Right renal pelvis (tissue), 4 donors: ENCODE measurements around the gene FGF14. TPM values are rescaled to one million over a fixed set of nuclear protein-coding genes. Genes with fewer than 3 reads are reported as not detected.
"Not testable (repeated sequence)": the region's sequence is repeated elsewhere in the genome, so short reads cannot be mapped to it uniquely, and the experiment has no call there.

Experiments used
- DNase-seq, 4 donors: peaks; one replicate each; pipeline ENCODE4 v3.0.0-alpha.2; 2013; ENCODE audit warnings: low read depth in 4 of 4, low spot score in 3 of 4, missing footprints in 1 of 4
- polyA plus RNA-seq, 4 donors: library from polyadenylated mRNA; unstranded; fragments of 120-200 nt; gene quantifications; one replicate each; pipeline ENCODE4 v1.2.1, GENCODE V29; 2013; ENCODE audit not compliant: insufficient read length in 4 of 4

FGF14 gene
- polyA plus RNA-seq, 4 donors, result 0.47 to 1.3 (median 1.0) TPM

DNA sequence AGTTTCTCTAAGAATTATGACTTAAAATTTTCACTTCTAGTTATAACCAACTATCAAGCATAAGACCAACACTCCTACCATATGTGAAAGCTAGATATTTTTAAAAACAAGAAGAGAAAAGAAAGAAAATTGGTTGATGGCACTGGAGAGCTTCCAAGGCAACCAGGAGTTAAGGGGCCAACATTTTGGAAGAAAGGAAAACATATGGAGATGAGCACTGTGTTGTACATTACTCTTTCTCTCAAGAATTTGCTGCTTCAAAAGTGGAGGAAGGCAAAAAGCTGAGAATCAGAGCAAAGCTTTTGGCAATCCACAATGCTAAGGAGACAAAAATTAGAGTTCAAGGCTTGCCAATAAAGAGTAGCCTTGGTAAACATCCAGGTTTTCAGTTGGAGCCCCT is 503.2 kb downstream of the FGF14 start:
- no peak for DNase-seq

- DNase-seq, result no peak
Observed at GRCh38 chr13:101896541-101896940, 505.3 kb downstream of the FGF14 start.

- no peak for DNase-seq
Observed at GRCh38 chr13:101893021-101893420, 508.8 kb downstream of the FGF14 start.

- no peak for DNase-seq
Observed at GRCh38 chr13:101892296-101892695, 509.6 kb downstream of the FGF14 start.

GRCh38 chr13:101881593-101881992 is 520.3 kb downstream of the FGF14 start:
- no peak for DNase-seq

DNA sequence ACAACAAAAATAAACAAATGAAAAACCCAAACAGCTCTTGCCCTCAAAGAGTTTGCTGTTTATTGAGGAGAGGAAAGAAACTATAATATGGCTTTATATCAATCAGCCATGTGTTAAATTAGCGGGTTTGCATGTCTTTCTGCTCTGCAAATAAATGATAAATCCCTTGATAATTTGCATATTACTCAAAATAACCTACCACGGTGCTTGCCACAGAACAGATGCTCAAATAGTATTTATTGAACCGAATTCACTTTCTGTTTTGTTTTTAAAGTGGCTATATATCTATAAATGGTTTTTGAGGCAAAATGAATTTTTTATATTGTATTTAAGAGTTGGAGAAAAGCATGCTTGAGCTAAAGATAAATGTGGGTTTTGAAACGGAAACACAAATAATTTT is 521.3 kb downstream of the FGF14 start:
- DNase-seq, result no peak

DNA sequence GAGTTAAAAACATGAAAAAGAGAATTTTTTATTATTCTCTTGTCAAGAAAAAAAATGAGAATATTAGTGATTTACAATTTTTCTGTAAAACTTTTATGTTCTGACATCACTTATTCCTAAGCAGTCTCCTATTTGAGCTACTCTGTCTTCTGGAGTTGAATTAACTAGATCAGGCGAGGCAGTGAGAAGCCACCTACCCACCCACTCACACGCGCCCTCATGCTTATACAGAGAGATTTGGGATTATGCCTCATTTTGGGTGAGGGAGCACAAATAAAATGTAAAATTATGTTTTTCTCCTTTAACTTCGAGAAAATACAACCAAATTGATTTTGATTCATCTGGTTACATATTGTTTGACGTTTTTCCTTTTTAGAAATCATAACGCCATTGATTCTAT is 524.9 kb downstream of the FGF14 start:
- no peak for DNase-seq

DNA sequence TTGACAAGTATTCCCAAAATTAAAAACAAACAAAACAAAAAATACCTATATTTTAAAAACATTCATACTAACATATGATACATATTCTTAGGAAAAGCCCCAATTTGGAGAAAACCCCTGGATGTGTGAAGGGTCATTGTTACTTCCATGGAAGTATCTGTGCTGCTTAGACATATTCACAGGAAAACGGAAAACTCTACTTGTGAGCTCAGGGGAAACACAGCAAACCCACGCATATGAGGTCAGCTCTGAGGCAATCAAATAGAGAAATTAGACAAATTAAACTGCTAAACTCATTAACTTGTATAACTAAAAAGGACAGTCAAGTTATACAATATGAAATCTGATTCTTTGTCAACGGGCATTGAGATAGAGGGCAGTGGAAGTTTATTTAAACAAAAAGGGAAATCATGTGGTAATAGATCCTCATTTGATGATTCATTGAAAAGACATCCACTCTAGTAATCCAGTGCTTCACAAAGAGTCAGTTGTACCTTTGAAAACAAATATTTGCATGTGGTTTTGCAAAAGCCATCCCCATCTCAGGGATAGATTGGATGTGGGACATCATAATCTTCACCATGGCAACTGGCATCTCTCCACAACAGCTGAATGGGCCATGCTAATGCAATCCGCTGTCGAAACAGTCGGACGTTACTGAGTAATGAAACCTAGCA is 526.0 kb downstream of the FGF14 start:
- DNase-seq, result no peak

DNA sequence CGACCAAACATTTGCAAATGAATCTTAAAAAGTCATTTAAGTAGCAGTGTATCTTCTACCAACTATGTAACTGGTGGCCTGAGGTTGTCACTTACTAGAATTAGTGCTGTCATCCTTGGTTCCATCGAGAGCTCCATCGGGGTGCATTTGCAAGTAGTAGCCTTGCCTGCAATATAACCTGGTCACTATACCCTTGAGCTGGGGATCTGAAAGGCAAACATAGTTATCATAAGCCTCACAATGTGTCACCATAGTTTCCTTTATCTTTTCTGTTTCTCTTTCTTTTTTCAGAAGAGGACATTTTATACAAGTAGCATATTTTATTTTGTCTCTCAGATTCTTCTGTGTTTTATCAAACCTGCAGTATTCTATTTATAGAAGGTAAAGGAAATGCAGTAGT is 526.8 kb downstream of the FGF14 start:
- no peak for DNase-seq

GRCh38 chr13:101869553-101869952 is 532.3 kb downstream of the FGF14 start:
- DNase-seq, result no peak

- DNase-seq, result no peak
Observed at GRCh38 chr13:101868585-101869469, 533.0 kb downstream of the FGF14 start.

DNA sequence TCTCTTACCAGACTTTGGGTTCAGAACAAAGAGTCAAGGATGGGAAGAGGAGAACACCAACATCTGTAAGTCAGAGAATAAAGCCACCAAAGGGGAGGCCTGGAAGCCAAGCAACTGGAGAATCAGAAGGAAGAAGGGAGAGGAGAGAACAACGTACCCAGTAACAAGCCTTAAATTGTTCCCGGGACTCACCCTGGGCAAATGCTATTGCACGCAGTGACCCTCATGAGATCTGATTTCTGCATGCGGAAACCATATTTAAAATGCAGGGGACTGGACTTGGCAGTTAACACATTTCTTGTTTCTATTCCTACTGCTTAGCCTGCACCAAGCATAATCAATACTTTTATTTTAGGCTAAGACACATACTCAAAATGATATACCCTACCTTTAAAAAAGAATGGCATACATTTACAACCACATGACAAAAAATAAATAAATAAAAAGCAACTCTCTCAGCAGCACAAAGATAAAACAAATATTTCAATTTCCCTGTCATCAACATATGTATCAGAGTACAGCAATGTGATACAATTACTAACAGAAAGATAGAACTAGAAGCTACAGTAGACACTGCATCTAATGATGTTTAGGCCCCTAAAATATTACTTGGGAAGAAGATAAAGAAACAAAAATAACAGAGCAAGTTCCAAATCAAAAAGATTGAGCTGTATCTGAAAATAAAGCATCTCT is 534.8 kb downstream of the FGF14 start:
- DNase-seq, result no peak

DNA sequence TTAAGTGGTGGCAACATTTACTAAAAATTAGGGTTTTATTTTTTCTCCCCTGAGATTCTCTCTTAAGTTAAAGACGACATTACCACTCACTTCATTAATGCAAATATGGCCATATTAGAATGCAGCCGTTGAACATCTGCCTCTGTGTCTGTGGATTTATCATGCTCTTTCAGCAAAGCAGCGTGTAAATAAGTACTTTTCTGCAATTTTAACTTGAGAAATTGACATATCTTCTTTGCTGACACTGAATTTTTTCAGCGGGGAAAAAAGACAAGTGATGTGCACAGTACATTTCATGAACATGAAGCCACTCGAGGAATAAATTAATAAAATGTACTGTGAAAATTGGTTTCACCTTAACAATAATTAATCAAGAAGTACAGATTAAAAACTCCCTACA is 543.0 kb downstream of the FGF14 start:
- DNase-seq, result no peak

- DNase-seq, result no peak
Observed at GRCh38 chr13:101846701-101847100, 555.1 kb downstream of the FGF14 start.

- no peak for DNase-seq
Observed at GRCh38 chr13:101846249-101846648, 555.6 kb downstream of the FGF14 start.

GRCh38 chr13:101845245-101846020 is 556.4 kb downstream of the FGF14 start:
- no peak for DNase-seq

GRCh38 chr13:101841698-101842097 is 560.1 kb downstream of the FGF14 start:
- DNase-seq, result no peak

GRCh38 chr13:101838323-101838722 is 563.5 kb downstream of the FGF14 start:
- no peak for DNase-seq

DNA sequence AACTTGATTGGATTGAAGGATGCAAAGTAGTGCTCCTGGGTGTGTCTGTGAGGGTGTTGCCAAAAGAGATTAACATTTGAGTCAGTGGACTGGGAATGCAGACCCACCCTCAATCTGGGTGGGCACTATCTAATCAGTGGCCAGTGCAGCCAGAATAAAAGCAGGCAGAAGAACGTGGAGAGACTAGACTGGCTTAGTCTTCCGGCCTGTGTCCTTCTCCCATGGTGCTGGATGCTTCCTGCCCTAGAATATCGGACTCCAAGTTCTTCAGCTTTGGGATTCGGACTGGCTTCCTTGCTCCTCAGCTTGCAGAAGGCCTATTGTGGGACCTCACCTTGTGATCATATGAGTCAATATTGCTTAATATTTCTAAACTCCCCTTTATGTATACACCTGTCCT is 564.1 kb downstream of the FGF14 start:
- not testable (repeated sequence) for DNase-seq

DNA sequence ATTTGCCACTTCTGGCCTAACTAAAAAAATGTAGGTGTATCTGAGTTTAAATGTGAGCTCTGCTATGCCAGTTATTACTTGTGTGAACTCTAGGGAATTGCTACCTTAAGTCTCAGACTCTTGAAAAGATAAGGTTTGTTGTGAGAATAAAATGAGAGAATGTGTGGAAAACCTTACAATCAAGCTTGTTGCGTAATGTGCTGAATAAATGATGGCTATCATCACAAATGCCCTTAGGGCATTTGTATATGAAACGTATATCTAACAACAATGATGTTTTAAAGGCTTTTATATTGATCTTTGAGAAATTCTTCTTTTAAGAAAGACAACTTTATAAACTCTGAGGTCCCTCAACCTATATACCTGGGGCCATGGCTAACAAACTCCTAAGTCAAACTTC is 564.6 kb downstream of the FGF14 start:
- DNase-seq, result no peak

- no peak for DNase-seq
Observed at GRCh38 chr13:101835920-101836319, 565.9 kb downstream of the FGF14 start.
